ENCODE measurements around the gene SBDS.

Gene SBDS

GRCh38 chr7:66961096-66961495 lies 34.3 kb downstream of the SBDS start:
- TF ChIP-seq GATA2 (IDR thresholded peaks at IDR 0.05; ENCODE audit: low read depth, low read length) (no peak), GATA3 (IDR thresholded peaks at IDR 0.05; ENCODE audit: low read depth, low read length) (no peak)

GRCh38 chr7:66960192-66960591 lies 35.2 kb downstream of the SBDS start:
- no peak for TF ChIP-seq GATA2 (IDR thresholded peaks at IDR 0.05; ENCODE audit: low read depth, low read length)
- no peak for TF ChIP-seq GATA3 (IDR thresholded peaks at IDR 0.05; ENCODE audit: low read depth, low read length)

- TF ChIP-seq GATA3 (IDR thresholded peaks at IDR 0.05; ENCODE audit: low read depth, low read length) (no peak), GATA2 (IDR thresholded peaks at IDR 0.05; ENCODE audit: low read depth, low read length) (no peak)
These were observed 36.6 kb downstream of the SBDS start for GRCh38 chr7:66958538-66959350.

- no peak for TF ChIP-seq GATA2 (IDR thresholded peaks at IDR 0.05; ENCODE audit: low read depth, low read length)
- no peak for TF ChIP-seq GATA3 (IDR thresholded peaks at IDR 0.05; ENCODE audit: low read depth, low read length)
These were observed 37.6 kb downstream of the SBDS start for GRCh38 chr7:66957595-66958290.

GRCh38 chr7:66953044-66953427 lies 42.4 kb downstream of the SBDS start:
- TF ChIP-seq GATA3 (IDR thresholded peaks at IDR 0.05; ENCODE audit: low read depth, low read length) (no peak), GATA2 (IDR thresholded peaks at IDR 0.05; ENCODE audit: low read depth, low read length) (no peak)

- TF ChIP-seq GATA2 (IDR thresholded peaks at IDR 0.05; ENCODE audit: low read depth, low read length) (no peak), GATA3 (IDR thresholded peaks at IDR 0.05; ENCODE audit: low read depth, low read length) (no peak)
These were observed 42.9 kb downstream of the SBDS start for GRCh38 chr7:66952343-66953043.

- TF ChIP-seq GATA2 (IDR thresholded peaks at IDR 0.05; ENCODE audit: low read depth, low read length): no peak
- no peak for TF ChIP-seq GATA3 (IDR thresholded peaks at IDR 0.05; ENCODE audit: low read depth, low read length)
These were observed 44.6 kb downstream of the SBDS start for GRCh38 chr7:66950763-66951162.

- no peak for TF ChIP-seq GATA3 (IDR thresholded peaks at IDR 0.05; ENCODE audit: low read depth, low read length)
These were observed 45.1 kb downstream of the SBDS start for GRCh38 chr7:66950311-66950710.

- TF ChIP-seq GATA2 (IDR thresholded peaks at IDR 0.05; ENCODE audit: low read depth, low read length) (no peak), GATA3 (IDR thresholded peaks at IDR 0.05; ENCODE audit: low read depth, low read length) (no peak)
These were observed 46.8 kb downstream of the SBDS start for GRCh38 chr7:66948480-66949109.

- TF ChIP-seq GATA2 (IDR thresholded peaks at IDR 0.05; ENCODE audit: low read depth, low read length): no peak
These were observed 48.8 kb downstream of the SBDS start for GRCh38 chr7:66946545-66946944.

GRCh38 chr7:66939325-66939724 lies 56.1 kb downstream of the SBDS start:
- TF ChIP-seq GATA2 (IDR thresholded peaks at IDR 0.05; ENCODE audit: low read depth, low read length) (no peak), GATA3 (IDR thresholded peaks at IDR 0.05; ENCODE audit: low read depth, low read length) (no peak)

GRCh38 chr7:66937940-66938339 lies 57.4 kb downstream of the SBDS start:
- TF ChIP-seq GATA2 (IDR thresholded peaks at IDR 0.05; ENCODE audit: low read depth, low read length): no peak
